H1 (cell line): Measurements from ENCODE around the gene RAP2C. TPM values are rescaled to one million over a fixed set of nuclear protein-coding genes. Genes with fewer than 3 reads are reported as not detected.

ENCODE experiments used
- CTCF ChIA-PET: fragments of 300-600 bp; sonication (Branson Sonifier 250); formaldehyde crosslinking; loops from one replicate; lab custom pipeline; 2021; ENCODE audit not compliant: partially characterized antibody; lab: Charles Lee
- POLR2A ChIA-PET: fragments of 300-600 bp; sonication (Branson Sonifier 250); formaldehyde crosslinking; loops from one replicate; lab custom pipeline; 2021; ENCODE audit warnings: inconsistent platforms; ENCODE audit not compliant: partially characterized antibody; lab: Charles Lee
- DNase-seq, 2 experiments: peaks; one replicate each; pipeline versions ENCODE4 v3.0.0 to v3.0.0-alpha.2; 2010 to 2022; ENCODE audit warnings: low spot score in 2 of 2, low read depth in 1 of 2, mixed read lengths in 1 of 2
- FAIRE-seq: peaks from 2 replicates; lab custom pipeline; 2011; peaks lifted over from hg19 to GRCh38; lab: Jason Lieb, UNC
- H2AFZ ChIP-seq: 2 replicates; pipeline ENCODE4 v1.8.1; 2012; ENCODE audit warnings: low read length, inconsistent platforms
- H2AK5ac ChIP-seq: 2 replicates; pipeline ENCODE4 v1.6.1; 2013; ENCODE audit warnings: low read depth, low read length
- H2BK120ac ChIP-seq: replicated peaks from 2 replicates; pipeline ENCODE3; 2013; ENCODE audit warnings: low read depth, low read length, inconsistent platforms
- H2BK12ac ChIP-seq: 2 replicates; pipeline ENCODE4 v1.6.1; 2013; ENCODE audit warnings: low read depth, low read length
- H2BK15ac ChIP-seq: 2 replicates; pipeline ENCODE4 v1.6.1; 2013; ENCODE audit warnings: low read length
- H2BK20ac ChIP-seq: 2 replicates; pipeline ENCODE4 v1.6.1; 2013; ENCODE audit warnings: low read length
- H2BK5ac ChIP-seq: 2 replicates; pipeline ENCODE4 v1.6.1; 2013; ENCODE audit warnings: low read depth, low read length
- H3K14ac ChIP-seq: 2 replicates; pipeline ENCODE4 v1.6.1; 2013; ENCODE audit warnings: inconsistent platforms; ENCODE audit not compliant: insufficient read length
- H3K18ac ChIP-seq: 2 replicates; pipeline ENCODE4 v1.6.1; 2013; ENCODE audit warnings: low read length; ENCODE audit errors: extremely low read depth
- H3K23ac ChIP-seq: 2 replicates; pipeline ENCODE4 v1.6.1; 2013; ENCODE audit warnings: inconsistent platforms; ENCODE audit not compliant: insufficient read length
- H3K23me2 ChIP-seq: 2 replicates; pipeline ENCODE4 v1.6.1; 2013; ENCODE audit warnings: low read depth, low read length
- H3K27ac ChIP-seq: 2 replicates; pipeline ENCODE4 v1.6.1; 2011; ENCODE audit warnings: low read depth, low read length, inconsistent platforms
- H3K27me3 ChIP-seq, 4 experiments: replicated peaks in 1 of 4; 1 replicate in 1 of 4; 2 replicates in 3 of 4; pipeline versions ENCODE4 v1.6.1 to v1.8.1; 2011 to 2013; ENCODE audit warnings: low read length in 3 of 4, mild to moderate bottlenecking in 3 of 4, inconsistent platforms in 2 of 4, mixed read lengths in 2 of 4, moderate library complexity in 1 of 4; ENCODE audit not compliant: control insufficient read depth in 3 of 4, insufficient read depth in 3 of 4; ENCODE audit errors: extremely low read depth in 1 of 4
- H3K36me3 ChIP-seq, 4 experiments: 2 replicates each; pipeline versions ENCODE4 v1.6.1 to v1.8.1; 2011 to 2013; ENCODE audit warnings: mild to moderate bottlenecking in 4 of 4, low read length in 3 of 4, moderate library complexity in 2 of 4, control low read depth in 1 of 4, inconsistent platforms in 1 of 4; ENCODE audit not compliant: insufficient read depth in 4 of 4, control insufficient read depth in 2 of 4
- H3K4ac ChIP-seq: replicated peaks from 2 replicates; pipeline ENCODE3; 2013; ENCODE audit warnings: low read length, low read depth, mixed read lengths, inconsistent platforms; ENCODE audit not compliant: insufficient read length
- H3K4me1 ChIP-seq, 4 experiments: replicated peaks in 1 of 4; 1 replicate in 1 of 4; 2 replicates in 3 of 4; pipeline versions ENCODE4 v1.6.1 to v1.8.1; 2011 to 2013; ENCODE audit warnings: low read length in 3 of 4, inconsistent platforms in 2 of 4, mixed read lengths in 1 of 4; ENCODE audit not compliant: insufficient read depth in 4 of 4, control insufficient read depth in 3 of 4
- H3K4me2 ChIP-seq, 2 experiments: 2 replicates each; pipeline versions ENCODE4 v1.6.1 to v1.8.1; 2011 to 2013; ENCODE audit warnings: low read depth in 2 of 2, low read length in 2 of 2, control low read depth in 1 of 2, inconsistent platforms in 1 of 2, mild to moderate bottlenecking in 1 of 2; ENCODE audit not compliant: insufficient read depth in 1 of 2
- H3K4me3 ChIP-seq, 4 experiments: fragments of 200-600, 300-600 bp in 1 of 4; sonication (generic), shearing (Covaris generic), sonication (Bioruptor Twin) in 1 of 4; 2 replicates each; pipeline versions ENCODE4 v1.5.1 to v1.8.1; 2011 to 2016; ENCODE audit warnings: low read length in 4 of 4, low read depth in 3 of 4, control low read depth in 2 of 4, inconsistent platforms in 2 of 4, mild to moderate bottlenecking in 2 of 4, mixed read lengths in 1 of 4, moderate library complexity in 1 of 4; ENCODE audit not compliant: insufficient read depth in 2 of 4; ENCODE audit errors: extremely low read depth in 1 of 4
- H3K56ac ChIP-seq: replicated peaks from 2 replicates; pipeline ENCODE3; 2013; ENCODE audit warnings: low read depth, mild to moderate bottlenecking, mixed read lengths, low read length, inconsistent platforms; ENCODE audit not compliant: insufficient read length
- H3K79me1 ChIP-seq: 2 replicates; pipeline ENCODE4 v1.6.1; 2013; ENCODE audit warnings: low read depth, low read length, control low read depth
- H3K79me2 ChIP-seq, 2 experiments: 2 replicates each; pipeline versions ENCODE4 v1.6.1 to v1.8.1; 2012 to 2013; ENCODE audit warnings: low read length in 2 of 2, mild to moderate bottlenecking in 2 of 2, inconsistent platforms in 1 of 2; ENCODE audit not compliant: insufficient read depth in 2 of 2, control insufficient read depth in 1 of 2
- H3K9ac ChIP-seq, 4 experiments: replicated peaks in 1 of 4; 1 replicate in 1 of 4; 2 replicates in 3 of 4; pipeline versions ENCODE4 v1.6.1 to v1.8.1; 2011 to 2013; ENCODE audit warnings: low read depth in 3 of 4, low read length in 3 of 4, control low read depth in 2 of 4, mild to moderate bottlenecking in 2 of 4, moderate library complexity in 2 of 4, inconsistent platforms in 1 of 4; ENCODE audit errors: extremely low read depth in 1 of 4
- H3K9me3 ChIP-seq, 2 experiments: 2 replicates each; pipeline versions ENCODE4 v1.6.1 to v1.8.1; 2012 to 2013; ENCODE audit warnings: mild to moderate bottlenecking in 2 of 2, moderate library complexity in 2 of 2, control low read depth in 1 of 2, inconsistent platforms in 1 of 2, low read depth in 1 of 2, low read length in 1 of 2, mixed read lengths in 1 of 2; ENCODE audit not compliant: insufficient read depth in 2 of 2
- H4K20me1 ChIP-seq, 2 experiments: replicated peaks in 1 of 2; 2 replicates each; pipeline versions ENCODE3 to v1.8.1; 2011 to 2013; ENCODE audit warnings: inconsistent platforms in 2 of 2, low read length in 2 of 2, mild to moderate bottlenecking in 1 of 2; ENCODE audit not compliant: insufficient read depth in 2 of 2, control insufficient read depth in 1 of 2
- H4K5ac ChIP-seq: 2 replicates; pipeline ENCODE4 v1.6.1; 2013; ENCODE audit warnings: low read length, low read depth, mixed read lengths, inconsistent platforms; ENCODE audit not compliant: insufficient read length
- H4K8ac ChIP-seq: 2 replicates; pipeline ENCODE4 v1.8.0; 2013; ENCODE audit warnings: mild to moderate bottlenecking, moderate library complexity, low read length, inconsistent platforms; ENCODE audit not compliant: insufficient read depth; ENCODE audit errors: extremely low read depth
- H4K91ac ChIP-seq: replicated peaks from 2 replicates; pipeline ENCODE3; 2013; ENCODE audit warnings: low read length, mixed read lengths, inconsistent platforms; ENCODE audit not compliant: insufficient read length
- ASH2L ChIP-seq: fragments of 200-600, 300-600 bp; sonication (generic); IDR thresholded peaks from one replicate; pipeline ENCODE4 v1.7.1; 2017; ENCODE audit warnings: low read length
- CBX5 ChIP-seq: fragments of 300-800, 300-1000 bp; sonication (generic); IDR thresholded peaks from 2 replicates; pipeline ENCODE4 v1.7.1; 2016; ENCODE audit warnings: antibody characterized with exemption, low read length, low read depth
- CHD1 ChIP-seq: IDR thresholded peaks from 2 replicates; pipeline ENCODE4 v1.6.1; 2012; ENCODE audit warnings: low read depth, low read length, improper control_type of control experiment
- CREB1 ChIP-seq: IDR thresholded peaks from 2 replicates; pipeline ENCODE4 v1.6.1; 2012; ENCODE audit warnings: inconsistent platforms
- EP300 ChIP-seq, 2 experiments: IDR thresholded peaks; 1 replicate in 1 of 2; 2 replicates in 1 of 2; pipeline ENCODE4 v1.6.1; 2011 to 2012; ENCODE audit warnings: low read depth in 2 of 2, low read length in 2 of 2, mild to moderate bottlenecking in 2 of 2, borderline replicate concordance in 1 of 2, inconsistent platforms in 1 of 2, moderate library complexity in 1 of 2
- HDAC6 ChIP-seq: IDR thresholded peaks from one replicate; pipeline ENCODE4 v1.7.1; 2012; ENCODE audit warnings: low read depth, mild to moderate bottlenecking, inconsistent platforms, low read length, moderate library complexity
- NANOG ChIP-seq: IDR thresholded peaks from 2 replicates; pipeline ENCODE4 v1.6.1; 2011; ENCODE audit warnings: low read length, low read depth, mild to moderate bottlenecking, inconsistent platforms; ENCODE audit not compliant: insufficient read depth, poor library complexity, severe bottlenecking
- POLR2A ChIP-seq, 2 experiments: IDR thresholded peaks; 1 replicate in 1 of 2; 2 replicates in 1 of 2; pipeline ENCODE4 v1.6.1; 2011; ENCODE audit warnings: low read depth in 2 of 2, low read length in 2 of 2, mild to moderate bottlenecking in 2 of 2; ENCODE audit errors: control extremely low read depth in 1 of 2
- RFX5 ChIP-seq: IDR thresholded peaks from 2 replicates; pipeline ENCODE4 v1.6.1; 2011; ENCODE audit warnings: low read depth, low read length, improper control_type of control experiment, borderline replicate concordance
- SP4 ChIP-seq: IDR thresholded peaks from 2 replicates; pipeline ENCODE4 v1.6.1; 2012; ENCODE audit warnings: low read length, inconsistent platforms
- TBP ChIP-seq: IDR thresholded peaks from 2 replicates; pipeline ENCODE4 v1.6.1; 2011; ENCODE audit warnings: low read depth, low read length, improper control_type of control experiment
- TEAD4 ChIP-seq: IDR thresholded peaks from 2 replicates; pipeline ENCODE4 v1.6.1; 2012; ENCODE audit warnings: low read depth, low read length, inconsistent platforms, mixed read lengths
- WGBS, 2 experiments: shearing (Covaris generic) in 1 of 2; methylation state at CpG; one replicate each; pipeline versions ENCODE4 v1.1.6 to v1.1.7; 2013 to 2015; ENCODE audit warnings: low lambda C conversion rate in 2 of 2, mixed read lengths in 2 of 2, inconsistent platforms in 1 of 2, low coverage in 1 of 2, missing lambda C conversion rate in 1 of 2; ENCODE audit not compliant: insufficient replicate concordance in 2 of 2, insufficient coverage in 1 of 2, insufficient read length in 1 of 2; ENCODE audit errors: extremely low coverage in 1 of 2, missing lambda C conversion rate in 1 of 2; 5-methylcytosine and 5-hydroxymethylcytosine counted together
- polyA plus RNA-seq, 7 experiments: library from polyadenylated mRNA; depleted of rRNA in 3 of 7; stranded (reverse) in 5 of 7; unstranded in 2 of 7; fragments of >200 nt in 5 of 7; fragments of 200-250 nt in 2 of 7; gene quantifications; 1 replicate in 5 of 7; 2 replicates in 1 of 7; 4 replicates in 1 of 7; pipeline versions ENCODE4 v1.2.1 to v1.2.3, GENCODE V29; 2011 to 2013; ENCODE audit warnings: missing spikeins in 2 of 7, mixed read lengths in 2 of 7
- total RNA-seq: library from RNA; stranded (reverse); fragmentation: NEBNext Ultra II Directional; extraction: Animal tissue kit (Norgen Biotek cat#: 25700); gene quantifications from 2 replicates; pipeline ENCODE4 v1.2.1, GENCODE V29; 2021

Gene RAP2C
- total and polyA plus RNA-seq, 2 of the 8 experiments (the other 6 are each of a cell fraction or from before 2014, with no cell fraction given), result 4.7 to 20.5 TPM

DNA sequence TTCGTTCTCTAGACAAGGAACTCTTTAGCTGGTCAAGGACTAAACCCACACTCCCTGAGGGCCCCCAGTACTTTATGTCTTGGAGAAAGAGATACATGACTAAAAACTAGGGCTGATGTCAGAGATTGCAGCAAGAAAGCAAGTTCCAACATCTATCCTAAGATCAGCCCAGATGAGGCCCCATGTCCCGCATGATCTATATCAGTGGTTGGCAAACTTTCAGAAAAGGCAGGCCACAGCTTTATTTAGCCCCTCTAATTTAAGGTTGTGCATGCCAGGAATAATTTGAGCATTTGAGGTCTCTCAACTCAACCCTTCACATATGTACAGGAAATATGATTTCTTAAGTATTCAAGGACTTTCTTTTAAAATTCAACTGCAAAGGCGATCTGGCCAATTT lies 47.4 kb downstream of the RAP2C start:
- CTCF ChIA-PET, result interaction anchor here (1.0 kb wide), 1 partner anchor 18 kb away, joined by 3 read pairs; no protein-coding TSS in a partner anchor
- no peak overlapping the region for H3K9ac ChIP-seq

More for the DNA sequence above, 47.4 kb downstream of the RAP2C start:
- no peaks in the 10 kb centered on the region for H3K36me3 ChIP-seq
- FAIRE-seq (no peak), DNase-seq (no peak)
- H4K5ac ChIP-seq, result no peak overlapping the region
- H2BK120ac ChIP-seq, result no peak overlapping the region
- H2AFZ ChIP-seq, result no peak overlapping the region
- no peak overlapping the region for H2BK15ac ChIP-seq
- H4K91ac ChIP-seq, result no peak overlapping the region
- no peak for TF ChIP-seq NANOG
- no peak for TF ChIP-seq HDAC6
- no peak for TF ChIP-seq TEAD4
- no peak for TF ChIP-seq POLR2A (IDR thresholded peaks at IDR 0.05; ENCODE audit: control extremely low read depth in 1 of 2, low read depth in 2 of 2, low read length in 2 of 2)
- no peak for TF ChIP-seq CHD1
- TF ChIP-seq TBP, result no peak
- TF ChIP-seq EP300 (IDR thresholded peaks at IDR 0.05; ENCODE audit: borderline replicate concordance in 1 of 2, low read depth in 2 of 2, low read length in 2 of 2), result no peak
- TF ChIP-seq CREB1, result no peak
- no peak for TF ChIP-seq ASH2L
- no peak for TF ChIP-seq RFX5
- no peak for TF ChIP-seq SP4
- no peak for TF ChIP-seq CBX5
- no peak overlapping the region for H3K23ac ChIP-seq
- no peak overlapping the region for H2BK5ac ChIP-seq
- POLR2A ChIA-PET, result interaction anchor here (1.0 kb wide), 1 partner anchor 11 kb away, joined by 4 read pairs; no protein-coding TSS in a partner anchor
- H3K23me2 ChIP-seq, result no peaks in the 10 kb centered on the region
- no peak overlapping the region for H4K8ac ChIP-seq
- no peaks in the 10 kb centered on the region for H3K79me1 ChIP-seq
- no peak overlapping the region for H3K27ac ChIP-seq
- H3K14ac ChIP-seq, result no peak overlapping the region
- H3K18ac ChIP-seq, result no peak overlapping the region
- H3K56ac ChIP-seq, result no peak overlapping the region
- H3K4me2 ChIP-seq, result no peak overlapping the region
- peaks cover 0 to 4% (median 0%) of the 10 kb centered on the region in 4 experiments; a peak in 1 of 7 replicates for H3K4me1 ChIP-seq
- no peak overlapping the region for H2BK20ac ChIP-seq
- no peaks in the 10 kb centered on the region for H4K20me1 ChIP-seq
- no peaks in the 10 kb centered on the region for H3K27me3 ChIP-seq
- no peak overlapping the region for H2AK5ac ChIP-seq
- 96% methylated on average over 3 of the region's 3 CpGs; no CpG with 5 or more reads in 1 of the 2 experiments for WGBS, 2 experiments
- H3K9me3 ChIP-seq, result no peaks in the 10 kb centered on the region
- no peak overlapping the region for H3K4ac ChIP-seq
- no peak overlapping the region for H2BK12ac ChIP-seq
- no peaks in the 10 kb centered on the region for H3K79me2 ChIP-seq
- H3K4me3 ChIP-seq, result no peak overlapping the region
